ENCODE data around the gene DMRT1.
"Not testable (repeated sequence)": the region's sequence is repeated elsewhere in the genome, so short reads cannot be mapped to it uniquely, and the experiment has no call there.

The DMRT1 gene

GRCh38 chr9:892123-892522, 50.6 kb downstream of the DMRT1 start:
- Histone ChIP-seq H3K4me3 (ENCODE audit: low read length in 2 of 2) (no peak overlapping the region), H3K4me1 (ENCODE audit: control insufficient read depth in 2 of 2, insufficient read depth in 2 of 2, low read length in 2 of 2) (no peaks in the 10 kb centered on the region), H3K9ac (ENCODE audit: low read depth in 1 of 2, low read length in 2 of 2) (no peak overlapping the region), H3K27me3 (ENCODE audit: control insufficient read depth in 2 of 2, insufficient read depth in 2 of 2, low read length in 2 of 2) (no peaks in the 10 kb centered on the region), H3K27ac (ENCODE audit: low read depth in 2 of 2, low read length in 2 of 2) (no peak overlapping the region), H3K9me3 (ENCODE audit: control insufficient read depth in 2 of 2, low read length in 2 of 2) (no peaks in the 10 kb centered on the region), H3K36me3 (ENCODE audit: control insufficient read depth in 2 of 2, insufficient read depth in 2 of 2, low read length in 2 of 2) (no peaks in the 10 kb centered on the region)

- no peaks in the 10 kb centered on the region for H3K9me3 ChIP-seq (ENCODE audit: control insufficient read depth in 2 of 2, low read length in 2 of 2)
- H3K36me3 ChIP-seq (ENCODE audit: control insufficient read depth in 2 of 2, insufficient read depth in 2 of 2, low read length in 2 of 2): no peaks in the 10 kb centered on the region
- H3K27ac ChIP-seq (ENCODE audit: low read depth in 2 of 2, low read length in 2 of 2): no peak overlapping the region
- no peak overlapping the region for H3K9ac ChIP-seq (ENCODE audit: low read depth in 1 of 2, low read length in 2 of 2)
- no peaks in the 10 kb centered on the region for H3K4me1 ChIP-seq (ENCODE audit: control insufficient read depth in 2 of 2, insufficient read depth in 2 of 2, low read length in 2 of 2)
- no peaks in the 10 kb centered on the region for H3K27me3 ChIP-seq (ENCODE audit: control insufficient read depth in 2 of 2, insufficient read depth in 2 of 2, low read length in 2 of 2)
- H3K4me3 ChIP-seq (ENCODE audit: low read length in 2 of 2): no peak overlapping the region
These were observed 51.6 kb downstream of the DMRT1 start for GRCh38 chr9:893115-893514.

- H3K4me3 ChIP-seq (ENCODE audit: low read length in 2 of 2): no peak overlapping the region
- H3K36me3 ChIP-seq (ENCODE audit: control insufficient read depth in 2 of 2, insufficient read depth in 2 of 2, low read length in 2 of 2): no peaks in the 10 kb centered on the region
- H3K4me1 ChIP-seq (ENCODE audit: control insufficient read depth in 2 of 2, insufficient read depth in 2 of 2, low read length in 2 of 2): no peaks in the 10 kb centered on the region
- H3K9ac ChIP-seq (ENCODE audit: low read depth in 1 of 2, low read length in 2 of 2): no peak overlapping the region
- no peaks in the 10 kb centered on the region for H3K27me3 ChIP-seq (ENCODE audit: control insufficient read depth in 2 of 2, insufficient read depth in 2 of 2, low read length in 2 of 2)
- no peak overlapping the region for H3K27ac ChIP-seq (ENCODE audit: low read depth in 2 of 2, low read length in 2 of 2)
- H3K9me3 ChIP-seq (ENCODE audit: control insufficient read depth in 2 of 2, low read length in 2 of 2): no peaks in the 10 kb centered on the region
These were observed 52.4 kb downstream of the DMRT1 start for GRCh38 chr9:893843-894420.

GRCh38 chr9:899440-900184, 58.1 kb downstream of the DMRT1 start:
- Histone ChIP-seq H3K4me3 (ENCODE audit: low read length in 2 of 2) (no peak overlapping the region), H3K27ac (ENCODE audit: low read depth in 2 of 2, low read length in 2 of 2) (no peak overlapping the region), H3K4me1 (ENCODE audit: control insufficient read depth in 2 of 2, insufficient read depth in 2 of 2, low read length in 2 of 2) (peaks cover 0 to 6% of the 10 kb centered on the region in 2 donors), H3K27me3 (ENCODE audit: control insufficient read depth in 2 of 2, insufficient read depth in 2 of 2, low read length in 2 of 2) (peaks cover 5 to 13% of the 10 kb centered on the region in 2 donors), H3K36me3 (ENCODE audit: control insufficient read depth in 2 of 2, insufficient read depth in 2 of 2, low read length in 2 of 2) (no peaks in the 10 kb centered on the region), H3K9ac (ENCODE audit: low read depth in 1 of 2, low read length in 2 of 2) (peak overlapping the region in 1 of 2 donors; percentile 28), H3K9me3 (ENCODE audit: control insufficient read depth in 2 of 2, low read length in 2 of 2) (no peaks in the 10 kb centered on the region)

GRCh38 chr9:903886-904285, 62.4 kb downstream of the DMRT1 start:
- Histone ChIP-seq H3K9ac (ENCODE audit: low read depth in 1 of 2, low read length in 2 of 2) (no peak overlapping the region), H3K9me3 (ENCODE audit: control insufficient read depth in 2 of 2, low read length in 2 of 2) (no peaks in the 10 kb centered on the region), H3K27ac (ENCODE audit: low read depth in 2 of 2, low read length in 2 of 2) (no peak overlapping the region), H3K27me3 (ENCODE audit: control insufficient read depth in 2 of 2, insufficient read depth in 2 of 2, low read length in 2 of 2) (peaks cover 18 to 38% of the 10 kb centered on the region in 2 donors), H3K4me1 (ENCODE audit: control insufficient read depth in 2 of 2, insufficient read depth in 2 of 2, low read length in 2 of 2) (peaks cover 0 to 6% of the 10 kb centered on the region in 2 donors), H3K36me3 (ENCODE audit: control insufficient read depth in 2 of 2, insufficient read depth in 2 of 2, low read length in 2 of 2) (no peaks in the 10 kb centered on the region), H3K4me3 (ENCODE audit: low read length in 2 of 2) (no peak overlapping the region)

- Histone ChIP-seq H3K27ac (ENCODE audit: low read depth in 2 of 2, low read length in 2 of 2) (no peak overlapping the region), H3K4me1 (ENCODE audit: control insufficient read depth in 2 of 2, insufficient read depth in 2 of 2, low read length in 2 of 2) (no peaks in the 10 kb centered on the region), H3K9me3 (ENCODE audit: control insufficient read depth in 2 of 2, low read length in 2 of 2) (no peaks in the 10 kb centered on the region), H3K4me3 (ENCODE audit: low read length in 2 of 2) (no peak overlapping the region), H3K36me3 (ENCODE audit: control insufficient read depth in 2 of 2, insufficient read depth in 2 of 2, low read length in 2 of 2) (no peaks in the 10 kb centered on the region), H3K9ac (ENCODE audit: low read depth in 1 of 2, low read length in 2 of 2) (no peak overlapping the region), H3K27me3 (ENCODE audit: control insufficient read depth in 2 of 2, insufficient read depth in 2 of 2, low read length in 2 of 2) (peaks cover 24 to 39% of the 10 kb centered on the region in 2 donors)
These were observed 64.4 kb downstream of the DMRT1 start for GRCh38 chr9:905906-906305.

GRCh38 chr9:908536-909205, 67.2 kb downstream of the DMRT1 start:
- Histone ChIP-seq H3K4me3 (ENCODE audit: low read length in 2 of 2) (no peak overlapping the region), H3K9ac (ENCODE audit: low read depth in 1 of 2, low read length in 2 of 2) (no peak overlapping the region), H3K4me1 (ENCODE audit: control insufficient read depth in 2 of 2, insufficient read depth in 2 of 2, low read length in 2 of 2) (no peaks in the 10 kb centered on the region), H3K27me3 (ENCODE audit: control insufficient read depth in 2 of 2, insufficient read depth in 2 of 2, low read length in 2 of 2) (peaks cover 22 to 34% of the 10 kb centered on the region in 2 donors), H3K36me3 (ENCODE audit: control insufficient read depth in 2 of 2, insufficient read depth in 2 of 2, low read length in 2 of 2) (no peaks in the 10 kb centered on the region), H3K27ac (ENCODE audit: low read depth in 2 of 2, low read length in 2 of 2) (no peak overlapping the region), H3K9me3 (ENCODE audit: control insufficient read depth in 2 of 2, low read length in 2 of 2) (no peaks in the 10 kb centered on the region)

- Histone ChIP-seq H3K9me3 (ENCODE audit: control insufficient read depth in 2 of 2, low read length in 2 of 2) (no peaks in the 10 kb centered on the region), H3K4me3 (ENCODE audit: low read length in 2 of 2) (no peak overlapping the region), H3K27me3 (ENCODE audit: control insufficient read depth in 2 of 2, insufficient read depth in 2 of 2, low read length in 2 of 2) (peaks cover 19 to 20% of the 10 kb centered on the region in 2 donors), H3K9ac (ENCODE audit: low read depth in 1 of 2, low read length in 2 of 2) (no peak overlapping the region), H3K36me3 (ENCODE audit: control insufficient read depth in 2 of 2, insufficient read depth in 2 of 2, low read length in 2 of 2) (no peaks in the 10 kb centered on the region), H3K27ac (ENCODE audit: low read depth in 2 of 2, low read length in 2 of 2) (no peak overlapping the region), H3K4me1 (ENCODE audit: control insufficient read depth in 2 of 2, insufficient read depth in 2 of 2, low read length in 2 of 2) (no peaks in the 10 kb centered on the region)
These were observed 69.5 kb downstream of the DMRT1 start for GRCh38 chr9:911005-911404.

GRCh38 chr9:912776-913175, 71.3 kb downstream of the DMRT1 start:
- Histone ChIP-seq H3K9me3 (ENCODE audit: control insufficient read depth in 2 of 2, low read length in 2 of 2) (no peaks in the 10 kb centered on the region), H3K27me3 (ENCODE audit: control insufficient read depth in 2 of 2, insufficient read depth in 2 of 2, low read length in 2 of 2) (peaks cover 10 to 12% of the 10 kb centered on the region in 2 donors), H3K4me1 (ENCODE audit: control insufficient read depth in 2 of 2, insufficient read depth in 2 of 2, low read length in 2 of 2) (no peaks in the 10 kb centered on the region), H3K36me3 (ENCODE audit: control insufficient read depth in 2 of 2, insufficient read depth in 2 of 2, low read length in 2 of 2) (no peaks in the 10 kb centered on the region), H3K9ac (ENCODE audit: low read depth in 1 of 2, low read length in 2 of 2) (no peak overlapping the region), H3K27ac (ENCODE audit: low read depth in 2 of 2, low read length in 2 of 2) (no peak overlapping the region), H3K4me3 (ENCODE audit: low read length in 2 of 2) (no peak overlapping the region)

- peaks cover 7 to 10% of the 10 kb centered on the region in 2 donors for H3K27me3 ChIP-seq (ENCODE audit: control insufficient read depth in 2 of 2, insufficient read depth in 2 of 2, low read length in 2 of 2)
These were observed 72.0 kb downstream of the DMRT1 start for GRCh38 chr9:913526-913925.

More at GRCh38 chr9:913526-913925, 72.0 kb downstream of the DMRT1 start:
- H3K9ac ChIP-seq (ENCODE audit: low read depth in 1 of 2, low read length in 2 of 2); H3K4me1 ChIP-seq (ENCODE audit: control insufficient read depth in 2 of 2, insufficient read depth in 2 of 2, low read length in 2 of 2); H3K36me3 ChIP-seq (ENCODE audit: control insufficient read depth in 2 of 2, insufficient read depth in 2 of 2, low read length in 2 of 2); H3K4me3 ChIP-seq (ENCODE audit: low read length in 2 of 2); H3K27ac ChIP-seq (ENCODE audit: low read depth in 2 of 2, low read length in 2 of 2); H3K9me3 ChIP-seq (ENCODE audit: control insufficient read depth in 2 of 2, low read length in 2 of 2): not testable (repeated sequence)
